ENCODE results near the gene SGMS2.
"Not testable (repeated sequence)": the region's sequence is repeated elsewhere in the genome, so short reads cannot be mapped to it uniquely, and the experiment has no call there.

The SGMS2 gene

GRCh38 chr4:107915220-107915619 lies 90.5 kb downstream of the SGMS2 start:
- DNase-seq: no peak

DNA sequence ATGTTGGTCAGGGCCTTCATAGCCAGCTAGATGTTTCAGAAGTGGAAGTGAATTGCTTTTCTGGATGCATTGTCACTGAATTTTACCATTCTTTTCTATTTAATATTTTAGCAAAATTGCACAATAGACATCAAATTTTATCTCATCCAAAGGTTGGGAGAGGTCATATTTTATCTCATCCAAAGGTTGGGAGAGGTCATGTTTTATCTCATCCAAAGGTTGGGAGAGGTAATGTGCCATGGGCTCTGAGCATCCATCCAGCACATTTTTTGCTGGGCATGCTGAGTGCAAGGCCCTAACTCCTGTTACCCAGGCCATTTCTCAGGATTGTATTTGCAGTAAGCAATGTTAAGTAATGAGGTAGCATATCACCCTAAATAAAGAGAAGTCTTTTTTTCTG lies 91.9 kb downstream of the SGMS2 start:
- no peak for DNase-seq

DNA sequence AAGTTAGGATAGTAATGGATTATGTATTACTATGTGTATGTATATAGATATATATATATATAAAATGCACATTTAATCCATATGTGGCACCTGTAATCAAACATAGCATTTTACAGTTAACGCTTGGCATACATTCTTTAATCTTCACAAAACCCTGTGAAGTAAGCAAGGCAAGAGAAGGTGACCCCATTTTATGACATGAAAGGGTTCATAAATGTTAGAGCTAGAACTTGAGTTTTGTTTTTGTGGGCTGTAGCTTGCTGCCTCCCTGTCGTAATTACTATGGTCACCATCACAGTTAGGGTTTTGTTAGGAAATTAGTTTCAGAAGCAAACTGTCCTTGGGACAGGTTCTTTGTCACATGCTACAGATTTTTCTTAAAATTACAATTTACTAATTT lies 92.8 kb downstream of the SGMS2 start:
- no peak for DNase-seq

DNA sequence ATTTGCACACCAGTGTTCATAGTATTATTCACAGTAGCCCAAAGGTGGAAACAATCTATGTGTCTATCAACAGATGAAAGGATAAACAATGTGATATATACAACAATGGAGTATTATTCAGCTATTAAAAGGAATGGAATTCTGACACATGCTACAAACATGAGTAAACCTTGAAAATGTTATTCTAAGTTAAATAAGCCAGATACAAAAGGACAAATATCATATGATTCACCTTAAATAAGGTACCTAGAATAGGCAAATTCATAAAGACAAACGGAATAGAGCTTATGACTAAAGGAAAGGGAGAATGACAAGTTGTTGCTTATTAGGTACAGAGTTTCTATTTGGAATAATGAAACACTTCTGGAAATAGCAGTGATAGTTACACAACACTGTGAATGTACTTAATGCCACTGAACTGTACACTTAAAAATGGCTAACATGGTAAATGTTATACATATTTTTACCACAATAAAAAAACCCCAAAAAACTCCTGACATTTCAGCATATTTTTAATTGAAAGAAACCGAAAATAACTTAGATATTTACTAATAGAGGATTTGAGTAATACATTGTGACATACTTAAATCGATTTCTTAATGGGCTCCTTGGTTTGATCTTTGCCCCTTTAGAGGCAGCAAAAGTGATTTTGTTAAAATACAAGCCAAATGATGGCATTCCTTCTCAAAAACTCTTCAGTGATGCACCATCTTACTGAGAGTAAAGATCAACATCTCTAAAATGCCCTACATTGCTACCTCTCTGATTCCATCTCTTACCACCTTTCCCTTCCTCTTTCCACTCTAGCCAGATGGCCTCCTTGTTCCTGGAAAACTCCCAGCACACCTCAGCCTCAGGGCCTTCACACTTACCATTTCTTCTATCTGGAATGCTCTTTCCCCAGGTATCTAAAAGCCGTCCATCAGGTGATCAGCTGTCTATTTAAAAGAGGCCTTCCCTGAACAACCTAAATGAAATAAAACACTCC lies 98.0 kb downstream of the SGMS2 start:
- DNase-seq: peak; percentile 11

GRCh38 chr4:107925713-107926112 lies 101.0 kb downstream of the SGMS2 start:
- not testable (repeated sequence) for DNase-seq

GRCh38 chr4:107926875-107927274 lies 102.1 kb downstream of the SGMS2 start:
- DNase-seq: not testable (repeated sequence)

GRCh38 chr4:107930821-107931774 lies 106.4 kb downstream of the SGMS2 start, which contains the start of gene CYP2U1:
CYP2U1 (plus strand) TSS chr4:107931549; CDS start chr4:107931644, 95 bp downstream.
- DNase-seq: peak; percentile 85

GRCh38 chr4:107931775-107932321 lies 107.1 kb downstream of the SGMS2 start:
- DNase-seq: no peak

- DNase-seq: no peak
These were observed 110.5 kb downstream of the SGMS2 start for GRCh38 chr4:107935246-107935645.

DNA sequence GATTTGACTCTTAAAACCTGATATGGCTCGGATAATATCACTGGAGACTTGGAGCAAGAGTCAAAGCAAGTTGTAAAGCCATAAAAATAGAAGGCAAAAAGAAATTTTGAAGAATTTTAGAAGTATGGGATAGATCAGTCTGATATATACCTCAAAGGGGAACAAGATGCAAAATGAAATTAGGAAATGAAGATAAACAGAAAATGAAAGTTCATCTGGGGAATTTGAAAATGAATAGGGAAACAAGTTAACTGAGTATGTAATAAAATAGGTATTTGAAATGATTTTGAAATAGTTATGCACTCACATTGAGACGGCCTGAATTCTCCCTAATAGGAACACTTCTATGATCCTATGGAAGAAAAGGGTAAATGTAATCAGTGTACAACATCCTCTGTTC lies 112.3 kb downstream of the SGMS2 start:
- DNase-seq: no peak

DNA sequence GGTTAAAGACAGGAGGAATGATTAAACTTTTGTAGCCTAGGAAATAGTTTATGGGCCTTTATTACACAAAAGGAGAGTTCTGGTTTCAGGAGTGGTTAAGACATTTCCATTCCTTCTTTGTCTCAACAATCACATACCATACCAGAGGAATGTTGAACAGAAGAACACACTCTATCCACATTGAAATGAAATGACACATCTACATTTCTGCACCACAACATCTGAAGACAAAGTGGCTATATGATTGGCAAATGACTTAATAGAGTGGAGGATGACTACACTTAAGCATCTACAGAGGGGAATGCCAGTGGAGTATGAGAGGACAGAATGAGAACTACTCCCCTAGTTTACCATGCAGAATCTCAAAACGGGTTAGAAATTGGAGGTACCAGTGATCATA lies 114.6 kb downstream of the SGMS2 start:
- peak; percentile 78 for DNase-seq

DNA sequence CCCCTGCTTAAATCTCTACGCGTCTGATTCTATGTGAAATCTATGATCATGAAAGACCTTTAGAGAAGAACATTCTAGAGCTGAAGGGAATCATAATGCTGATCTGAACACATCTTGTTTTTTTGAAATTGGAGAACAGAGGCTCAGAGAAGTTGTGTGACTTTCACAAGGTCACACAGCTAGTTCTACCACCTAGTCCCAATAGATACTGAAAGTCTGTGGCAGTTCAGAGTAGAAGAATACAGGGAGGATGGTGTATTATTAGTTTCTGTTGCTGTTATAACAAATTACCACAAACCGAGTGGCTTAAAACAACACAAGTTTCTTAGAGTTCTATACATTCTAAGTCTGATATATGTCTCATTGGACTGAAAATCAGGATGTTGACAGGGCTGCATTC lies 121.1 kb downstream of the SGMS2 start:
- no peak for DNase-seq

DNA sequence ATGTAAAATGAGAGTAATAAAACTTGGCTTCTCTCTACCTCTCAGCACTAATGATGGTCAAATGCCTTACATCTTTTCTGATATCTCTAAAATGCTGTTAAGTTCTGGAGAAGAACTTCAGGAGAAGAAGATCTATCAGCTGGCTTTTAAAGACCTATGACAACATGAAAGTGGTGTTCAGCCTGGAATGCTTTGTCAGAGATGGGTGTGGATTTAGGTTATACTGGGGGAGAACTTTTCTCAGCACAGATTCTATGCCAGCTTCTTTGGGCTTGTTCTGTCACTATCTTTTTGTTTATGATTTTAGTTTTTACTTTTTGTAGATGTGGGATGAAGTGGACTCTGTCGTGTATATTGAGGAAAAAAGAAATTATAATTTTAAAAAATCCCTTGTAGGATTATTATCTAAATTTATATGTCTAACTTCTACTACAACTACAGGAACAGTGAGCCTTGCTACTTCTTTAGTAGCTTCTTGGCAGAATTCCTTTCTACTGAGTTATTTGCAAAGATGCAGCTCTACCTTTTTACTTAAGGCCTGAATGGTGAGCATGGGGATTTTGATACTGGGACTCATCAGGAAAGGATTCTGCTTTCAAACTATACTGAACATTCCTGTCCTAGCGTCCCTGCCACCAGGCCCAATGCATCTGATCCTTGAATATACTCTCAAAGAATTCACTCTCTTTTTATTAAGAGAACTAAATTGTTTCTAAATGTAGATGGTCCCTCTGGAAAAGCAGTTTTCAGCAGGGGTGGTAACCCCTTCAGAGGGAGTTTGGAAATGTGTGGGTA lies 126.2 kb downstream of the SGMS2 start:
- peak; percentile 50 for DNase-seq

GRCh38 chr4:107951551-107951950 lies 126.8 kb downstream of the SGMS2 start:
- DNase-seq: peak; percentile 94

- peak; percentile 40 for DNase-seq
These were observed 131.3 kb downstream of the SGMS2 start for GRCh38 chr4:107956011-107956410.
